NCI-H774 (cell line): ENCODE measurements around the gene HDAC7.
"Not testable (repeated sequence)": the region's sequence is repeated elsewhere in the genome, so short reads cannot be mapped to it uniquely, and the experiment has no call there.

ENCODE experiments used
- DNase-seq: peaks from one replicate; lab custom pipeline; 2025; lab: John Stamatoyannopoulos, UW

Gene HDAC7

DNA sequence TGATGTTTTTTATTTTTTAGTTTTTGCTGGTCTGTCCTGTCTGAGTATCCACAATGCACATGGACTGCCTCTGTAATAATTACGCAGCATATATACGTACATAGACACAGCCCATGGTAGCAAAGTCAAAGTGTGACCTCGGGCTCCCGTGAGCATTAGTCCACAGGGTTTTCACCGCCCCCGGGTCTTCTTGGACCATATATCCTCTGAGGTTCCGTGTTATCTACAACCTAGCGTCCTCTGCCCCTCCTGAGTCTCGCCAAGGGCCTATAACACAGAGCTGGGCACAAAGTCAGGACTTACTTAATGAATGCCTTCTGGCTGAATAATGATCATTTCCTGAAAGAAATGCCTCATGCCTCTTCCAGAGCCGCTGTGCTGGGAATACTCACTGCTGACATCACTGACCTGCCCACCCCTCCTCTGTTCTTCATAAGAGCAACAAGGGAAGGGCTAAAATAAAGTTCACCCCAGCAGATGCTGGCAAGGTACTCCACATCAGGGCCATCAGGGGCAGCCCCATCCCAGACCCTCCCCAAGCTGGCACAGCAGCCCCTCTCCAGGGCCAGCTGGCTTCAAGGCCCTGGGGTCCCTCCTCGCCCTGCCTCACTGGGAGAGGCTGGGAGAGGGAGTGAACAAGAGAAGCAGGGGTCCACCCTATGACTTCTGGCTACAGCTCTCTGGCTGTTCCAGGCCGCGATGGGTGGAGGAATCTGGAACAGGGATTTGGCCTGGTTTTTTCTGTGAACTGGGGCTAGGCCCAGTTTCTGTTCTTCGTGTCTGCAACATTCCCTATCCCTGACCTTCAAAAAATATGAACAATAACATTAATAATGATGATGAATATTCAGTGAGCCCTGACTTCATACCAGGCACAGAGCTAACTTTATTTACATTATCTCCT, 7.9 kb downstream of the HDAC7 start:
- no peak for DNase-seq

DNA sequence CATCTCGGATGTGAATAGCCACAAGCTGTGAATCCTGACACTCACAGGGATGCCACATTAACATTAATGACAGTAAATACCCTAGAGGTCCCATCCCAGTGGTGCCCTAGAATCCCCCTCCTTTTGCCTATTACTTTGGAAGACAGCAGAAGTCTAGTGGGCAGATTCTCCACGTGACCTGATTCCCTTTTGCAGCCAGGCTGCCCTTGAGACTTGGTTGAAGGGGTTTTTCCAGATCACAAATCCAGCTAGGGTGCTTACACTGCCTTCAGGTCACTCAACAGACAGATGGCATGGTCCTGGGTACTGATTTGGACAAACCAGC, 8.7 kb downstream of the HDAC7 start:
- no peak for DNase-seq

DNA sequence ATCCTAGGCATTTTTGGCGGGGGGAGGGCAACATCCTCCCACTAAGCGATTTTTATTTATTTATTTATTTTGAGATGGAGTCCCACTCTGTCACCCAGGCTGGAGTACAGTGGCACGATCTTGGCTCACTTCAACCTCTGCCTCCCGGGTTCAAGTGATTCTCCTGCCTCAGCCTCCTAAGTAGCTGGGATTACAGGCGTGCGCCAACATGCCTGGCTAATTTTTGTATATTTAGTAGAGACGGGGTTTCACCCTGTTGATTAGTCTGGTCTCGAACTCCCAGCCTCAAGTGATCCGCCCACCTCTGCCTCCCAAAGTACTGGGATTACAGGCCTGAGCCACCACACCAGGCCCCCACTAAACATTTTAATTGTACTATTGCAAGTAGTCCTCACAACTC, 10.2 kb downstream of the HDAC7 start:
- DNase-seq: not testable (repeated sequence)

GRCh38 chr12:47808574-47809365, 10.9 kb downstream of the HDAC7 start:
- DNase-seq: no peak

GRCh38 chr12:47808050-47808449, 11.7 kb downstream of the HDAC7 start:
- no peak for DNase-seq

DNA sequence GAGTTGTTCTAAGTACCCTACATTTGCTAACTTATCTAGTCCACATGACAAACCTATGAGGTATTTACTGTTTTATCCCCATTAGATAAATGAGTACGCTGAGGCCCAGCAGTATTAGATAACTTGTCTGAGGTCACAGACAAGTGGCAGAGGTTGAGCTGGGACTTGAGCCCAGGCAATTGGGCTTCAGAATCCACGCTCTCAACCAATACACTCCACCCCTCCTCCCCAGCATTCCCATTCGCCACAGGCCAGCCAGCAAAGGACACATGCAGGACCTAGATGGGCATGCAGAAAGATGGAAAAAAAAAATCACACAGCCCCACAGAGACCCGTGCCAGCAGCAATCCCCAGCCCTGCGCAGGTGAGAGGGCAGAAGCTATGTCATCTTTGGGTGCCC, 12.4 kb downstream of the HDAC7 start:
- no peak for DNase-seq

- no peak for DNase-seq
Measured at GRCh38 chr12:47805417-47805816, 14.3 kb downstream of the HDAC7 start.

- DNase-seq: no peak
Measured at GRCh38 chr12:47804171-47804570, 15.5 kb downstream of the HDAC7 start.

- no peak for DNase-seq
Measured at GRCh38 chr12:47803191-47803875, 16.4 kb downstream of the HDAC7 start.

GRCh38 chr12:47802312-47802711, 17.4 kb downstream of the HDAC7 start:
- no peak for DNase-seq

- DNase-seq: no peak
Measured at GRCh38 chr12:47801904-47802246, 17.8 kb downstream of the HDAC7 start.

DNA sequence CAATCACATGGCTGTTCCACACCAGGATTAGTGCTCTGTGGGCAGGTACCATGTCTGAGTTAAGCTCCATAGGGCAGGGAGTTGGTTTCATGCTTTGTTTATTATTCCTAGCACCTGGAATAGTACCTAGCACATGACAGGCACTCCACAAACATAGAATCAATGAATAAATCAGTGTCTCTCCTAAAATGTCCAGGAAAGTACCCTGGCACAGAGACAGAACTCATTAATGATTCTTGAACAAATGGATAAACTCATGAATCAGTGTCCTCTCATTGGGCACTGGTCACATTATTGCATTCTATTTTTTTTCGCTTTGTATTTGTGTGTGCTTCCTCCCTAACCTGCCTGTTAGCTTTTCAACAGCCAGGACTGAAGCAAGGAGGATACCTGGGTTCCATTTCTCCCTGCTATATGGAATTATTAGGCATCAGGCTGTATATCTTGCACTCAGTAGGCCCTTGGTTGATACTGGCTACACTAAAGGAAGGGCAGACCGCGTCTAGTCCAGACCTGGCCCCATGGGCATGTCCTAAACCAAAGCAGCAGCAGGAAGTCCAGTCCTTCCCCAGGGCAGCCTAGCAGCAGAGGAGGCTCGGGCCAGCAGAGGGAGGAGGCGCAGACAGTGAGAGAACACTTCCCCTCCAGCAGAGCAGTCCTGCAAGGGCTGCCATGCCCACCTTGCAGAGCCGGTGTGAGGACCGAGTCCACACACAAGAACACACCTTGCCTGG, 18.4 kb downstream of the HDAC7 start:
- DNase-seq: no peak

GRCh38 chr12:47800582-47800981, 19.1 kb downstream of the HDAC7 start:
- no peak for DNase-seq

GRCh38 chr12:47799357-47799955, 20.2 kb downstream of the HDAC7 start:
- no peak for DNase-seq

DNA sequence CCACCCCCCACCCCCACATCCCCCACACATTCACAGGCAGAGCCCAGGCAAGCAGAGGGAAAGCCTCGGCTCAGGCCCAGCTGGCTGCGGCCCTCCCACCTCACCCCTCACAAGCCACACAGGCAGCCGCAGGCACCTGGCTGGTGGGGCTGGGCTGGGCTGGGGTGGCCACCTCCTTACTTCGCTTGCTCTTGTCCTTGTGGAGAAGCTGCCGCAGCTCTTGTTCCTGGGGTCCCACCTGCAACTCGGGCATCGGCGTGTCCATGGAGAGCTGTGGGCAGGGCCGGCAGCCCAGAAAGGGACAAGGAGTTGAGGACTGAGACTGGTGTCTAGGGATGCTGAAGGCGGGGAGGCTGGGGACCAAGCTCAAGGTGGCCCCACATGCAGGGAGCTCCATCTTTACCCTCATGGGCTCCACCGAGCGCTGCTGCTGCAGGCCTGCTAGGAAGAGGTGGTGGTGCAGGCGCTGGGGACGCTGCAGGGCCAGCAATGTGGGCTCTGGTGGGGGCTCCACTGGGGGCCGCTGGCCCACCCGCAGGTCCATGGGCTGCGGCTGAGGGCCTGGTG, 21.2 kb downstream of the HDAC7 start:
- no peak for DNase-seq

DNA sequence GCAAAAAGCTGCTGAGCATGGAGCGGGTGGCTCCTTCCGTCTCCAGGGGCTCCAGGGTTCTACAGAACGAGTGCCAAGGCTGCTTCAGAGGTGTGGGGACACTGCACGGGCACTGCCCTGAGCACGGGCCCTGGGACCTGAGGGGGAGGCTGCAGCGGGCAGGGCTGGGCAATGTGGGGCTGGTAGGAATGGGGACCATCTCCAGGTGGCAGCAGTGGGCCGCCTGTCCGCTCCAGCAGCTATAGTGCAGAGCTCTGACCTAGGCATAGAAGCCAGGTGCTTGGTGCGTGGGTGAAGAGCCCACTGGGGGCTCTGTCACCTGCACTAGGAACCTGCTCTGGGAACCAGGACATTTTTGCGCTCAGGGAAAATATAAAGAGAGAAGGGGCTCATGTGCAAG, 22.3 kb downstream of the HDAC7 start:
- no peak for DNase-seq

- DNase-seq: no peak
Measured at GRCh38 chr12:47795814-47796411, 23.8 kb downstream of the HDAC7 start.

DNA sequence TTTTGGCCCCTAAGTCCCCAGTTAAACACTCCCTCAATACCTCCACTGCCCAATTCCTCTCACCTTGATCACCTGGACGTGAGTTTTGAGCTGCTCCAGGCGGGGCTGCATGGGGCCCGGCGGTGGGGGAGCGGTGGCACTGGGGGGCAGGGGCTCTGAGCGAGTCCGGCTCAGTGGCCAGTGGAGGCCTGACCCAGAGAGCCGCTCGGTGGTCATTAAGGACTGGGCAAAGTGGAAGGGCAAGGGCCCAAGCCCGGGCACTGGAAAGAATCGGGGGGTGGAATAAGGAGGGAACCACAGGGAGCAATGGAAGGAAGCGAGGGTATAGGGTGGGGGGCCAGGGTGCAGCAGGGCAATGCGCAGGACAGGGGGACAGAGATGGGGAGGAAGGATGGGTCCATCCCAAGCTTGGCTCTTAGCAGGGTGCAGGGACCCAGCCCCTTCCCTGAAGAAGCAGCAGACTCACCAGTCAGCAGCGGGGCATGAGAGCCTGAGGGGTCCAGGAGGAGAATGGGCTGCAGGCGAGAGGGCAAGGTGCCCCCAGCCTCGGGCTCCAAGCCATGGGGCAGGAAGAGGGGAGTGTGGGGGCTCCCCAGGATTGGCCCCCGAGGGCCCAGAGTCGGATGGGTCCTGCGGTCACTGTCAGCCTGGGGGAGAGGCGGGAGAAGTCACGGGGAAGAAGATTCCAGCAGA, 24.4 kb downstream of the HDAC7 start:
- DNase-seq: no peak

DNA sequence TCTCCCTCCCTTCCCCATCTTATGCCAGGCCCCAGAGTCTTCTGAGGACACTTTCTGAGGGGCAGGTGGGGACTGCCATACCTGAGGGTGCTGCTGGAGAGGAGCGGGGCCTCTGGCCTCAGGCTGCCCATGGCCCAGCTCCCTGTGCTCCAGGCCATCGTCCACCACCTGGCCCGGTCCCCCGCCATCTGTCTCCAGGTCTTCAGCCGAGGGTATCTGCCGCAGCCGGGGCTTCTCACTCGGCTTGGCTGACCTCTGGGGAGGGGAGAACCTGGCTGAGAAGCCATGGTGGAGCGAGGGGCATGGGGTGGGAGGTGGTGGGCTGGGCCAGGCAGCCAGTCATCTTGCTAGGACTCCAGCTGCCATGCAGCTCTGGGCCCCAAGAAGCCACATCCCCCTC, 25.0 kb downstream of the HDAC7 start:
- no peak for DNase-seq

- no peak for DNase-seq
Measured at GRCh38 chr12:47793015-47793681, 26.6 kb downstream of the HDAC7 start.
